GM20000 (cell line): Measurements from ENCODE around the gene SRP9.
"Not testable (repeated sequence)": the region's sequence is repeated elsewhere in the genome, so short reads cannot be mapped to it uniquely, and the experiment has no call there.

ENCODE experiments used
- DNase-seq: peaks from one replicate; pipeline ENCODE4 v3.0.0; 2012; ENCODE audit warnings: low spot score
- TF ChIP-seq, protein P1 (sequence below): IDR thresholded peaks from 2 replicates; pipeline ENCODE4 v1.5.1; 2012; ENCODE audit warnings: mild to moderate bottlenecking, control low read depth; ENCODE audit errors: extremely low read depth, missing control alignments

SRP9 gene

DNA sequence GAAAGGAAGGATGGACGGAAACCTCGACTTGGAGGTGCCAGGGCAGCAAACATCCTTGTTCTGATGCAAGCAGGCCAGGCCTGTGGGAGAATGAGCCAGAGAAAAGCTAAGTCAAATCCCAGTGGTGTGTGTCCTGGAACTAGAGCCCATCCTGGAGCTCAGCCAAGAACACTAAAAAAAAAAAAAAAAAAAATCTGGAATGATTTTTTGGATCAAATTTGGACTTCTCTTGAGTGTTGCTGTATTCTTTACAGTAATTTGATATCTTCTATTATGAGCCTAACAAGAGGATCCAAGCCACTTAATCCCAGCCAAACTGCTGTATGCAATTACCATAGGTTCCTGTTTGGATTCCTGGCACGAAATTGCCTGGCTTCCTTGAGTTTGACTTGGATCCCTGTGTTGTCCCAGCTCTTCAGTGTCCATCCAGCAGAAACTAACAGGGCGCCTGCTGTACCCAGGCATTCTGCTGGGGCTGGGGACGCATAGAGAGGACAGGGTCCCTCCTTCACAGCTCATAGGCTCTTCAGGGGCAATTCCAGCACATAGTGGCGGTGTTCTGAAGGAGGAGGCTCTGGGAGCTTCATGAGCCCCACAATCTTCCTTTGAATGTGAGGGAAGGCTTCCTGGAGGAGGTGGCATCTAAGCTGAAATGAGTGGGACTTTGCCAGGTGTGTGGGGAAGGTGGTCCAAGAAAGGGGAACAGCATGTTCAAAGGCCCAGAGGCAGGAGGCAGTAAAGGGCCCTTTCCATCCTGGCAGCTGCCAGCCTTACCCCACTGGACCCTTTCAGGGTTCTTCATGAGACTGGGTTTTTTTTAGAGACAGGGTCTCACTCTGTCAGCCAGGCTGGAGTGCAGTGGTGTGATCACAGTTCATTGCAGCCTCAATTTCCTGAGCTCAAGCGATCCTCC, 57.0 kb downstream of the SRP9 start:
- no peak for DNase-seq

DNA sequence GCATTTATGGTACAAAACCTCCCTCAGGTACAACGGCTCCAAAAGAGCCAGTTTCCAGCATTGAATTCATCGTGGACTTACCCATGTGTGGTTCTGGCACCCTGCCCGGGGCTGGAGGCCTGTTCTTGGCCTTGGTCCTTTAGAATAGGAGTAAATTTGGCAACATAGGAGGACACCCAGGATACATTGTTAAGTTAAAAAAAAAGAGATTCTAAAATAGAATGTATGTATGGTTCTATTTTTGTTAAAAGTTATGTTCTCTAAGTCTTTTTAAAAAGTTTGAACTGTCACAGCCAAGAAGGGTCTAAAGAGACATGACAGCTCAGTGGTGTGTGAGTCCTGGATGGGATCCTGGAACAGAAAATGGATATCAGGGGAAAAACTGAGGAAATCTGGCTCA, 58.2 kb downstream of the SRP9 start:
- DNase-seq: no peak
- TF ChIP-seq, protein P1, sequence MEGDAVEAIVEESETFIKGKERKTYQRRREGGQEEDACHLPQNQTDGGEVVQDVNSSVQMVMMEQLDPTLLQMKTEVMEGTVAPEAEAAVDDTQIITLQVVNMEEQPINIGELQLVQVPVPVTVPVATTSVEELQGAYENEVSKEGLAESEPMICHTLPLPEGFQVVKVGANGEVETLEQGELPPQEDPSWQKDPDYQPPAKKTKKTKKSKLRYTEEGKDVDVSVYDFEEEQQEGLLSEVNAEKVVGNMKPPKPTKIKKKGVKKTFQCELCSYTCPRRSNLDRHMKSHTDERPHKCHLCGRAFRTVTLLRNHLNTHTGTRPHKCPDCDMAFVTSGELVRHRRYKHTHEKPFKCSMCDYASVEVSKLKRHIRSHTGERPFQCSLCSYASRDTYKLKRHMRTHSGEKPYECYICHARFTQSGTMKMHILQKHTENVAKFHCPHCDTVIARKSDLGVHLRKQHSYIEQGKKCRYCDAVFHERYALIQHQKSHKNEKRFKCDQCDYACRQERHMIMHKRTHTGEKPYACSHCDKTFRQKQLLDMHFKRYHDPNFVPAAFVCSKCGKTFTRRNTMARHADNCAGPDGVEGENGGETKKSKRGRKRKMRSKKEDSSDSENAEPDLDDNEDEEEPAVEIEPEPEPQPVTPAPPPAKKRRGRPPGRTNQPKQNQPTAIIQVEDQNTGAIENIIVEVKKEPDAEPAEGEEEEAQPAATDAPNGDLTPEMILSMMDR: no peak

More for the DNA sequence above, 57.0 kb downstream of the SRP9 start:
- TF ChIP-seq, protein P1: no peak

DNA sequence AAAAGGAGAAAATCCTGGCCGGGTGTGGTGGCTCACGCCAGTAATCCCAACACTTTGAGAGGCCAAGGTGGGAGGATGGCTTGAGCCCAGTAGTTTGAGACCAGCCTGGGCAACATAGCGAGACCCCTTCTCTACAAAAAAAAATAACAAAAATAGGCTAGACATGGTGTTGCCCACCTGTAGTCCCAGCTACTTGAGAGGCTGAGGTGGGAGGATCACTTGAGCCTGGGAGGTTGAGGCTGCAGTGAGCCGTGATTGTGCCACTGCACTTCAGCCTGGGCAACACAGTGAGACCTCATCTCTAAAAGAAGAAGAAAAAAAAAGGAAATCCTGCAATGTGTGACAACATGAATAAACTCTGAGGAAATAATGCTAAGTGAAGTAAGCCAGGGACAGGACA, 58.7 kb downstream of the SRP9 start:
- DNase-seq: not testable (repeated sequence)

DNA sequence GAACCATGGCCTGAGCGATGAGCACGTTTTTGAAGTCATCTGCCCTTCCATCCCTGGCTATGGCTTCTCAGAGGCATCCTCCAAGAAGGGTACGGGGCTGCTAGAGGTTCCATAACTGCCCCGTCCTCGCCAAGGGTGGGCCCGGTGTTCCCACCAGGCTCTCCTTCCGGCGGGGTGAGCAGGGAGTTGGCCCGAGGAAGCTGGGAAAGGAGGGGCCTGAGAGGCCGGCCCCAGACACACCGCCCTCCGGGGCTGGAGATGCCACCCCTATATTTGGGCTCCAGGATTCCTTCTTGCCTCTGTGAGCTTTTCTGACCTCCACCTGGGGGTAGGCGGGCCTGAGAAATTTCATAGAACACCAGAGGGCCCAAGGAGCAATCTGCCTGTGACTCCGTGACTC, 61.2 kb downstream of the SRP9 start:
- TF ChIP-seq, protein P1: no peak
- no peak for DNase-seq
